ENCODE data around the gene ALKBH4. TPM values are rescaled to one million over a fixed set of nuclear protein-coding genes. Genes with fewer than 3 reads are reported as not detected.
A peak's percentile ranks its signal among the peaks of the same experiment; 100 is the strongest.

ALKBH4 gene
- total and polyA plus RNA-seq, 2 of the 4 experiments (the other 2 are of a cell fraction): 6.1 to 7.4 TPM

Small RNA genes within 50 kb of the gene (microRNA-seq; reads per million reads assigned to microRNA genes)
- 8.0 reads per million, percentile 19 among the genes with 10 or more reads in this experiment for gene MIR4467 (ENCODE audit: unreplicated experiment)
- gene MIR5090 (ENCODE audit: unreplicated experiment): 1.1 reads per million

Other genes starting within 250 kb of the ALKBH4 start
- gene SH2B2, start 178.0 kb downstream of the ALKBH4 start, total RNA-seq (2012; rRNA removed): 0.36 and 0.56 TPM in 2 replicates
- gene SH2B2, start 178.0 kb downstream of the ALKBH4 start, polyA plus RNA-seq (2012; rRNA removed): 0.99 and 1.7 TPM in 2 replicates
- not detected in 2 replicates for gene SPDYE6, start 108.4 kb downstream of the ALKBH4 start, total RNA-seq (2012; rRNA removed)
- not detected in 2 replicates for gene SPDYE6, start 108.4 kb downstream of the ALKBH4 start, polyA plus RNA-seq (2012; rRNA removed)
- gene PRKRIP1, start 68.5 kb downstream of the ALKBH4 start, total RNA-seq (2012; rRNA removed): 6.5 and 9.4 TPM in 2 replicates
- gene PRKRIP1, start 68.5 kb downstream of the ALKBH4 start, polyA plus RNA-seq (2012; rRNA removed): 21.6 and 21.8 TPM in 2 replicates
- 52.0 and 52.2 TPM in 2 replicates for gene ORAI2, start 31.3 kb downstream of the ALKBH4 start, total RNA-seq (2012; rRNA removed)
- 58.3 and 73.5 TPM in 2 replicates for gene ORAI2, start 31.3 kb downstream of the ALKBH4 start, polyA plus RNA-seq (2012; rRNA removed)
- 13.3 and 20.3 TPM in 2 replicates for gene LRWD1, start 121 bp upstream of the ALKBH4 start, total RNA-seq (2012; rRNA removed)
- gene LRWD1, start 121 bp upstream of the ALKBH4 start, polyA plus RNA-seq (2012; rRNA removed): 27.2 and 31.6 TPM in 2 replicates
- 20.8 and 31.1 TPM in 2 replicates for gene POLR2J, start 14.1 kb upstream of the ALKBH4 start, total RNA-seq (2012; rRNA removed)
- 92.6 and 134 TPM in 2 replicates for gene POLR2J, start 14.1 kb upstream of the ALKBH4 start, polyA plus RNA-seq (2012; rRNA removed)
- gene RASA4B, start 52.9 kb upstream of the ALKBH4 start, total RNA-seq (2012; rRNA removed): 1.8 and 3.3 TPM in 2 replicates
- gene RASA4B, start 52.9 kb upstream of the ALKBH4 start, polyA plus RNA-seq (2012; rRNA removed): 7.7 and 9.3 TPM in 2 replicates
- 0.18 and 0.56 TPM in 2 replicates for gene UPK3BL2, start 78.8 kb upstream of the ALKBH4 start, total RNA-seq (2012; rRNA removed)
- gene UPK3BL2, start 78.8 kb upstream of the ALKBH4 start, polyA plus RNA-seq (2012; rRNA removed): 4.6 and 5.7 TPM in 2 replicates
- not detected in 2 replicates for gene SPDYE2, start 86.4 kb upstream of the ALKBH4 start, total RNA-seq (2012; rRNA removed)
- gene SPDYE2, start 86.4 kb upstream of the ALKBH4 start, polyA plus RNA-seq (2012; rRNA removed): not detected in 2 replicates
- gene POLR2J3, start 107.7 kb upstream of the ALKBH4 start, total RNA-seq (2012; rRNA removed): 13.1 and 14.2 TPM in 2 replicates
- gene POLR2J3, start 107.7 kb upstream of the ALKBH4 start, polyA plus RNA-seq (2012; rRNA removed): 9.3 and 14.7 TPM in 2 replicates
- 3.3 and 3.8 TPM in 2 replicates for gene RASA4, start 151.9 kb upstream of the ALKBH4 start, total RNA-seq (2012; rRNA removed)
- gene RASA4, start 151.9 kb upstream of the ALKBH4 start, polyA plus RNA-seq (2012; rRNA removed): 18.6 and 21.4 TPM in 2 replicates
- 1.6 and 2.8 TPM in 2 replicates for gene UPK3BL1, start 177.9 kb upstream of the ALKBH4 start, total RNA-seq (2012; rRNA removed)
- 21.1 and 23.9 TPM in 2 replicates for gene UPK3BL1, start 177.9 kb upstream of the ALKBH4 start, polyA plus RNA-seq (2012; rRNA removed)
- gene SPDYE2B, start 185.5 kb upstream of the ALKBH4 start, total RNA-seq (2012; rRNA removed): not detected in 2 replicates
- gene SPDYE2B, start 185.5 kb upstream of the ALKBH4 start, polyA plus RNA-seq (2012; rRNA removed): not detected in 2 replicates
- gene POLR2J2, start 206.8 kb upstream of the ALKBH4 start, total RNA-seq (2012; rRNA removed): 0.83 and 1.3 TPM in 2 replicates
- 1.3 and 1.6 TPM in 2 replicates for gene POLR2J2, start 206.8 kb upstream of the ALKBH4 start, polyA plus RNA-seq (2012; rRNA removed)